Mesenchymal stem cell (in vitro differentiated cells and primary cell): ENCODE data around the gene ARHGEF2.

Experiments
- DNase-seq: peaks from one replicate; pipeline ENCODE4 v3.0.0-alpha.2; 2013
- H2AFZ ChIP-seq: one replicate; pipeline ENCODE4 v1.6.1; 2013; ENCODE audit warnings: low read depth, mild to moderate bottlenecking, control low read depth, inconsistent platforms, low read length, moderate library complexity
- H2AK5ac ChIP-seq: 2 replicates; pipeline ENCODE4 v1.6.1; 2013; ENCODE audit warnings: low read length, moderate library complexity, mild to moderate bottlenecking, inconsistent platforms; ENCODE audit not compliant: severe bottlenecking
- H2BK120ac ChIP-seq: one replicate; pipeline ENCODE4 v1.6.1; 2013; ENCODE audit warnings: low read depth, mild to moderate bottlenecking, inconsistent platforms, low read length, moderate library complexity
- H2BK12ac ChIP-seq, 2 experiments: one replicate each; pipeline ENCODE4 v1.6.1; 2013; ENCODE audit warnings: inconsistent platforms in 2 of 2, low read length in 2 of 2, mild to moderate bottlenecking in 2 of 2, moderate library complexity in 2 of 2, control low read depth in 1 of 2
- H2BK15ac ChIP-seq: one replicate; pipeline ENCODE4 v1.6.1; 2013; ENCODE audit warnings: mild to moderate bottlenecking, low read depth, inconsistent platforms; ENCODE audit not compliant: poor library complexity, severe bottlenecking
- H2BK5ac ChIP-seq: 2 replicates; pipeline ENCODE4 v1.6.1; 2013; ENCODE audit warnings: low read depth, mild to moderate bottlenecking, low read length, control low read depth, inconsistent platforms; ENCODE audit not compliant: poor library complexity, severe bottlenecking
- H3K14ac ChIP-seq, 2 experiments: one replicate each; pipeline ENCODE4 v1.6.1; 2013; ENCODE audit warnings: inconsistent platforms in 2 of 2, low read length in 2 of 2, control low read depth in 1 of 2, mild to moderate bottlenecking in 1 of 2, moderate library complexity in 1 of 2
- H3K18ac ChIP-seq, 2 experiments: one replicate each; pipeline ENCODE4 v1.6.1; 2013; ENCODE audit warnings: inconsistent platforms in 2 of 2, low read length in 2 of 2, control low read depth in 1 of 2, low read depth in 1 of 2, mild to moderate bottlenecking in 1 of 2
- H3K23ac ChIP-seq, 2 experiments: one replicate each; pipeline ENCODE4 v1.6.1; 2013; ENCODE audit warnings: inconsistent platforms in 2 of 2, low read length in 2 of 2, mild to moderate bottlenecking in 2 of 2, moderate library complexity in 2 of 2, control low read depth in 1 of 2
- H3K27ac ChIP-seq: 2 replicates; pipeline ENCODE4 v1.5.1; 2013; ENCODE audit warnings: mild to moderate bottlenecking, moderate library complexity, low read length, control low read depth, inconsistent platforms; ENCODE audit not compliant: poor library complexity, severe bottlenecking
- H3K27me3 ChIP-seq, 2 experiments: 2 replicates each; pipeline versions ENCODE4 v1.6.1 to v1.7.0; 2013; ENCODE audit warnings: low read length in 2 of 2, mild to moderate bottlenecking in 2 of 2, moderate library complexity in 2 of 2, control low read depth in 1 of 2, inconsistent platforms in 1 of 2; ENCODE audit not compliant: control insufficient read depth in 1 of 2, insufficient read depth in 1 of 2
- H3K36me3 ChIP-seq, 2 experiments: 2 replicates each; pipeline versions ENCODE4 v1.6.1 to v1.7.0; 2013; ENCODE audit warnings: low read length in 2 of 2, control low read depth in 1 of 2, inconsistent platforms in 1 of 2, low read depth in 1 of 2, mild to moderate bottlenecking in 1 of 2; ENCODE audit not compliant: insufficient read depth in 2 of 2, control insufficient read depth in 1 of 2
- H3K4ac ChIP-seq, 2 experiments: one replicate each; pipeline ENCODE4 v1.6.1; 2013; ENCODE audit warnings: inconsistent platforms in 2 of 2, low read length in 2 of 2, mild to moderate bottlenecking in 2 of 2, moderate library complexity in 2 of 2, control low read depth in 1 of 2, low read depth in 1 of 2
- H3K4me1 ChIP-seq: 2 replicates; pipeline ENCODE4 v1.6.1; 2013; ENCODE audit warnings: low read depth, low read length, control low read depth; ENCODE audit not compliant: control insufficient read depth, insufficient read depth
- H3K4me2 ChIP-seq: 2 replicates; pipeline ENCODE4 v1.6.1; 2013; ENCODE audit warnings: low read length, mild to moderate bottlenecking, inconsistent platforms; ENCODE audit not compliant: poor library complexity, severe bottlenecking
- H3K4me3 ChIP-seq, 2 experiments: 2 replicates each; pipeline versions ENCODE4 v1.5.1 to v1.7.0; 2013; ENCODE audit warnings: low read length in 2 of 2, mild to moderate bottlenecking in 2 of 2, control low read depth in 1 of 2, low read depth in 1 of 2; ENCODE audit not compliant: insufficient read depth in 1 of 2
- H3K79me1 ChIP-seq: replicated peaks from 2 replicates; pipeline ENCODE4 v1.6.1; 2013; ENCODE audit warnings: mild to moderate bottlenecking, control low read depth, low read length, inconsistent platforms; ENCODE audit not compliant: poor library complexity, severe bottlenecking
- H3K9ac ChIP-seq: 2 replicates; pipeline ENCODE4 v1.7.0; 2013; ENCODE audit warnings: mild to moderate bottlenecking, low read length, moderate library complexity
- H3K9me3 ChIP-seq: 2 replicates; pipeline ENCODE4 v1.7.0; 2013; ENCODE audit warnings: mild to moderate bottlenecking, low read length; ENCODE audit not compliant: control insufficient read depth
- H4K8ac ChIP-seq: one replicate; pipeline ENCODE4 v1.6.1; 2013; ENCODE audit warnings: inconsistent platforms, mild to moderate bottlenecking, low read length, moderate library complexity
- H4K91ac ChIP-seq: one replicate; pipeline ENCODE4 v1.6.1; 2013; ENCODE audit warnings: mild to moderate bottlenecking, low read length, inconsistent platforms
- WGBS: methylation state at CpG from one replicate; pipeline ENCODE4 v1.1.7; 2013; ENCODE audit warnings: mixed read lengths; 5-methylcytosine and 5-hydroxymethylcytosine counted together

ARHGEF2 gene

GRCh38 chr1:155900161-155900560 is 78.2 kb downstream of the ARHGEF2 start:
- no peak overlapping the region for H3K4me3 ChIP-seq
- H3K27me3 ChIP-seq: no peaks in the 10 kb centered on the region
- H2BK5ac ChIP-seq: no peak overlapping the region
- H2AFZ ChIP-seq: no peak overlapping the region
- no peak overlapping the region for H3K9ac ChIP-seq
- H2BK120ac ChIP-seq: no peak overlapping the region
- WGBS: 93% methylated on average over 4 of the region's 4 CpGs
- no peak overlapping the region for H2BK12ac ChIP-seq
- no peak overlapping the region for H3K4me2 ChIP-seq
- no peak overlapping the region for H3K14ac ChIP-seq
- H3K18ac ChIP-seq: no peak overlapping the region
- H3K23ac ChIP-seq: no peak overlapping the region
- H3K4me1 ChIP-seq: no peaks in the 10 kb centered on the region
- no peak for DNase-seq
- H3K79me1 ChIP-seq: peaks cover 21% of the 10 kb centered on the region
- H3K27ac ChIP-seq: no peak overlapping the region
- H4K8ac ChIP-seq: no peak overlapping the region
- H2BK15ac ChIP-seq: no peak overlapping the region
- H3K36me3 ChIP-seq: peaks cover 44 to 85% of the 10 kb centered on the region in 2 experiments
- no peak overlapping the region for H3K4ac ChIP-seq
- no peak overlapping the region for H2AK5ac ChIP-seq
- no peak overlapping the region for H4K91ac ChIP-seq
- H3K9me3 ChIP-seq: no peaks in the 10 kb centered on the region

DNA sequence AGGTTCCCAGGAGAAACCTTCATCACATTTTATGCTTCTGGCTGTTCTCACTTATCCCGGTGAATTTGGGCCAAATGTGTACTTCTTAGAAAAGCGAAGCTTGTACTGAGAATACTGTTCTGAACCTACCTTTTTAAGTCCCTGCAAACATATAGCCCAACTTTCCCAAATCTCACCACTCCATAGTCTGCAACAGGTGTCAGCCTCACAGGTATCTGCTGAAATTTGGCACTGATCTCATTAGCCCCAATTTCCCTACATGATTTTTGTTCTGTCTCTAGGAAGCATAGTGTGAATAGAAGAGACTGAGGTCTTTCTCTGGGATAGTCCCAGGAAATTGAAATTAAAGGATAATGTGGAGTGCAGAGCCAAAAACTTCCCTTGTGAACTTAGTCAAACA is 78.7 kb downstream of the ARHGEF2 start:
- no peaks in the 10 kb centered on the region for H3K4me1 ChIP-seq
- no peak overlapping the region for H2BK12ac ChIP-seq
- no peak for DNase-seq
- H3K27me3 ChIP-seq: no peaks in the 10 kb centered on the region
- H4K91ac ChIP-seq: no peak overlapping the region
- no peak overlapping the region for H3K4me3 ChIP-seq
- WGBS: 100% methylated on average over 2 of the region's 2 CpGs
- no peak overlapping the region for H2BK120ac ChIP-seq
- no peak overlapping the region for H3K23ac ChIP-seq
- no peaks in the 10 kb centered on the region for H3K9me3 ChIP-seq
- no peak overlapping the region for H2AK5ac ChIP-seq
- H2AFZ ChIP-seq: no peak overlapping the region
- H3K79me1 ChIP-seq: peaks cover 18% of the 10 kb centered on the region
- H3K18ac ChIP-seq: no peak overlapping the region
- H2BK5ac ChIP-seq: no peak overlapping the region
- H3K9ac ChIP-seq: no peak overlapping the region
- no peak overlapping the region for H3K14ac ChIP-seq
- no peak overlapping the region for H2BK15ac ChIP-seq
- no peak overlapping the region for H4K8ac ChIP-seq
- peaks cover 41 to 80% of the 10 kb centered on the region in 2 experiments for H3K36me3 ChIP-seq
- H3K4ac ChIP-seq: no peak overlapping the region
- no peak overlapping the region for H3K4me2 ChIP-seq
- H3K27ac ChIP-seq: no peak overlapping the region

DNA sequence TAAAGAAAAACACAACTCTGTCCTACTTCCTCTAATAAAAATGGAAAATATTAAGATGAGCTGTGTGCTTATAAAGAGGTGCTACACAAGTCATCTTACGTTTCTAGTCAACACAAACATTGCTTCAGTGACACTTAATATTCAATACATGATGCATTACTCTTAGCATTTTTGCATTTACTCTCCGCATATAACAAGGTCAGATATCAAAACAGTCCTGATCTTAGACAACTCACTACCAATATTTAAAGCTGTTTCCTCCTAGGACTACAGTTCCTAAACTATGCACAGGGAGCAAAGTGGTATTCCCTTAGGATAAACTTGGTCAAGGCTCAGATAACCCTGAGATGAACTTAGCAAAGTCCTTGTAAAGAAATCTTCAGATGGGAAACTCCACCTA is 79.5 kb downstream of the ARHGEF2 start:
- 80% methylated on average over 2 of the region's 2 CpGs for whole genome bisulfite sequencing
- Histone ChIP-seq H3K9ac (peak overlapping the region; percentile 9), H3K9me3 (no peaks in the 10 kb centered on the region), H3K4ac (no peak overlapping the region), H3K27me3 (no peaks in the 10 kb centered on the region), H2AFZ (no peak overlapping the region), H3K79me1 (peaks cover 13% of the 10 kb centered on the region), H4K91ac (no peak overlapping the region), H2BK5ac (no peak overlapping the region), H4K8ac (no peak overlapping the region), H2BK12ac (no peak overlapping the region), H2BK15ac (no peak overlapping the region), H3K36me3 (peaks cover 36 to 72% of the 10 kb centered on the region in 2 experiments), H3K27ac (no peak overlapping the region), H3K4me3 (no peak overlapping the region), H2BK120ac (no peak overlapping the region), H2AK5ac (no peak overlapping the region), H3K18ac (no peak overlapping the region), H3K4me2 (no peak overlapping the region), H3K4me1 (peaks cover under 1% of the 10 kb centered on the region), H3K14ac (no peak overlapping the region), H3K23ac (no peak overlapping the region)
- DNase-seq: no peak

GRCh38 chr1:155897746-155898145 is 80.6 kb downstream of the ARHGEF2 start:
- H3K18ac ChIP-seq: no peak overlapping the region
- H3K14ac ChIP-seq: no peak overlapping the region
- no peak overlapping the region for H2AFZ ChIP-seq
- no peak overlapping the region for H2BK12ac ChIP-seq
- H3K9ac ChIP-seq: peak overlapping the region; percentile 3
- peaks cover 9% of the 10 kb centered on the region for H3K79me1 ChIP-seq
- H3K4ac ChIP-seq: no peak overlapping the region
- no peak overlapping the region for H4K91ac ChIP-seq
- H3K9me3 ChIP-seq: no peaks in the 10 kb centered on the region
- no peak overlapping the region for H3K23ac ChIP-seq
- H3K4me3 ChIP-seq: no peak overlapping the region
- WGBS: 100% methylated on average over 1 of the region's 1 CpG
- no peak overlapping the region for H2BK5ac ChIP-seq
- H4K8ac ChIP-seq: no peak overlapping the region
- H2AK5ac ChIP-seq: no peak overlapping the region
- no peak overlapping the region for H2BK120ac ChIP-seq
- H3K4me2 ChIP-seq: no peak overlapping the region
- H2BK15ac ChIP-seq: no peak overlapping the region
- H3K27ac ChIP-seq: no peak overlapping the region
- peaks cover 4% of the 10 kb centered on the region for H3K4me1 ChIP-seq
- no peaks in the 10 kb centered on the region for H3K27me3 ChIP-seq
- H3K36me3 ChIP-seq: peaks cover 28 to 65% of the 10 kb centered on the region in 2 experiments
- no peak for DNase-seq
